HG03460 (cell line): Measurements from ENCODE around the gene SLC7A8.

ENCODE experiments used
- ATAC-seq: cut with Tn5 transposase; IDR thresholded peaks from one replicate; pipeline ENCODE4 v1.9.1; 2021; ENCODE audit not compliant: unreplicated experiment

Gene SLC7A8

GRCh38 chr14:23183158-23183470, 346 bp downstream of the SLC7A8 start:
- no peak for ATAC-seq

- ATAC-seq, result no peak
Measured at GRCh38 chr14:23182372-23183157, 895 bp downstream of the SLC7A8 start.

GRCh38 chr14:23181946-23182345, 1.5 kb downstream of the SLC7A8 start:
- no peak for ATAC-seq

GRCh38 chr14:23181453-23181852, 2.0 kb downstream of the SLC7A8 start:
- ATAC-seq, result no peak

- ATAC-seq, result no peak
Measured at GRCh38 chr14:23177181-23177580, 6.3 kb downstream of the SLC7A8 start.

- ATAC-seq, result no peak
Measured at GRCh38 chr14:23175823-23176222, 7.6 kb downstream of the SLC7A8 start.

- ATAC-seq, result no peak
Measured at GRCh38 chr14:23174296-23175184, 8.9 kb downstream of the SLC7A8 start.

GRCh38 chr14:23173796-23174195, 9.7 kb downstream of the SLC7A8 start:
- no peak for ATAC-seq

- no peak for ATAC-seq
Measured at GRCh38 chr14:23173031-23173430, 10.4 kb downstream of the SLC7A8 start.

- no peak for ATAC-seq
Measured at GRCh38 chr14:23172574-23172973, 10.9 kb downstream of the SLC7A8 start.

- no peak for ATAC-seq
Measured at GRCh38 chr14:23172096-23172495, 11.4 kb downstream of the SLC7A8 start.

- ATAC-seq, result no peak
Measured at GRCh38 chr14:23171222-23171975, 12.1 kb downstream of the SLC7A8 start.

- ATAC-seq, result no peak
Measured at GRCh38 chr14:23169622-23170021, 13.8 kb downstream of the SLC7A8 start.

- no peak for ATAC-seq
Measured at GRCh38 chr14:23168246-23168645, 15.2 kb downstream of the SLC7A8 start.

- no peak for ATAC-seq
Measured at GRCh38 chr14:23167116-23167847, 16.2 kb downstream of the SLC7A8 start.

GRCh38 chr14:23164949-23165348, 18.5 kb downstream of the SLC7A8 start:
- ATAC-seq, result no peak

- no peak for ATAC-seq
Measured at GRCh38 chr14:23164250-23164649, 19.2 kb downstream of the SLC7A8 start.

- no peak for ATAC-seq
Measured at GRCh38 chr14:23163830-23164229, 19.6 kb downstream of the SLC7A8 start.

- no peak for ATAC-seq
Measured at GRCh38 chr14:23162800-23163199, 20.7 kb downstream of the SLC7A8 start.

- ATAC-seq, result no peak
Measured at GRCh38 chr14:23162005-23162404, 21.5 kb downstream of the SLC7A8 start.
